ENCODE results near the gene NEBL.

- TF ChIP-seq EZH2 (IDR thresholded peaks at IDR 0.05) = no peak
- no peak for TF ChIP-seq POLR2AphosphoS5 (IDR thresholded peaks at IDR 0.05; ENCODE audit: borderline replicate concordance, low read depth, low read length)
Measured at GRCh38 chr10:20811131-20811530, 86.0 kb downstream of the NEBL start.
